ENCODE measurements around the gene MAGEL2. TPM values are rescaled to one million over a fixed set of nuclear protein-coding genes. Genes with fewer than 3 reads are reported as not detected.

MAGEL2 gene
- polyA plus RNA-seq, 1 of the 3 experiments (the other 2 are of a cell fraction): 0.03 TPM

- no peak overlapping the region for H2AFZ ChIP-seq (ENCODE audit: low read depth)
- POLR2A ChIA-PET: no interaction called here
- no peak for DNase-seq
- H3K27ac ChIP-seq (ENCODE audit: low read depth in 2 of 2, low read length in 1 of 2): no peak overlapping the region
- H3K9me3 ChIP-seq: no peaks in the 10 kb centered on the region
- CTCF ChIA-PET: no interaction called here
- H3K9ac ChIP-seq: no peak overlapping the region
- WGBS (ENCODE audit: low lambda C conversion rate): 56% methylated on average over 2 of the region's 2 CpGs
- no peaks in the 10 kb centered on the region for H3F3A ChIP-seq (replicated peaks; ENCODE audit: insufficient read depth)
- H3K79me2 ChIP-seq (ENCODE audit: insufficient read depth): no peaks in the 10 kb centered on the region
- no peaks in the 10 kb centered on the region for H3K9me2 ChIP-seq
- H3K4me2 ChIP-seq: no peak overlapping the region
- no peak overlapping the region for H3K4me3 ChIP-seq (ENCODE audit: low read depth in 2 of 2, low read length in 1 of 2)
- no peaks in the 10 kb centered on the region for H3K36me3 ChIP-seq (replicated peaks in 1 of 2; ENCODE audit: control insufficient read depth in 1 of 2, insufficient read depth in 2 of 2, low read length in 1 of 2)
- TF ChIP-seq GATA2 (CRISPR knock-in tag; IDR thresholded peaks at IDR 0.05) (no peak), RXRA (IDR thresholded peaks at IDR 0.05; ENCODE audit: borderline replicate concordance, low read depth) (no peak), POLR2AphosphoS5 (IDR thresholded peaks at IDR 0.05; ENCODE audit: low read depth, low read length) (no peak), RFX5 (IDR thresholded peaks at IDR 0.05; ENCODE audit: low read length) (no peak), TEAD4 (IDR thresholded peaks at IDR 0.05; ENCODE audit: borderline replicate concordance, insufficient read depth) (no peak), NRF1 (IDR thresholded peaks at IDR 0.05; ENCODE audit: low read depth, low read length) (no peak), TCF12 (IDR thresholded peaks at IDR 0.05) (no peak), REST (IDR thresholded peaks at IDR 0.05; ENCODE audit: low read depth, low read length) (no peak), MEF2A (IDR thresholded peaks at IDR 0.05; ENCODE audit: borderline replicate concordance, low read depth) (no peak), JUND (IDR thresholded peaks at IDR 0.05) (no peak), RCOR1 (IDR thresholded peaks at IDR 0.05; ENCODE audit: low read length) (no peak), FOSL2 (IDR thresholded peaks at IDR 0.05; ENCODE audit: borderline replicate concordance, low read depth) (no peak)
- TF ChIP-seq, protein P1, sequence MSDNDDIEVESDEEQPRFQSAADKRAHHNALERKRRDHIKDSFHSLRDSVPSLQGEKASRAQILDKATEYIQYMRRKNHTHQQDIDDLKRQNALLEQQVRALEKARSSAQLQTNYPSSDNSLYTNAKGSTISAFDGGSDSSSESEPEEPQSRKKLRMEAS (IDR thresholded peaks at IDR 0.05; ENCODE audit: low read depth): no peak
- TF ChIP-seq, protein P2, sequence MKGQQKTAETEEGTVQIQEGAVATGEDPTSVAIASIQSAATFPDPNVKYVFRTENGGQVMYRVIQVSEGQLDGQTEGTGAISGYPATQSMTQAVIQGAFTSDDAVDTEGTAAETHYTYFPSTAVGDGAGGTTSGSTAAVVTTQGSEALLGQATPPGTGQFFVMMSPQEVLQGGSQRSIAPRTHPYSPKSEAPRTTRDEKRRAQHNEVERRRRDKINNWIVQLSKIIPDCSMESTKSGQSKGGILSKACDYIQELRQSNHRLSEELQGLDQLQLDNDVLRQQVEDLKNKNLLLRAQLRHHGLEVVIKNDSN (IDR thresholded peaks at IDR 0.05; ENCODE audit: borderline replicate concordance, low read depth): no peak
- no peaks in the 10 kb centered on the region for H3K27me3 ChIP-seq (ENCODE audit: insufficient read depth)
- no peaks in the 10 kb centered on the region for H4K20me1 ChIP-seq (ENCODE audit: insufficient read depth)
- H3K4me1 ChIP-seq (ENCODE audit: control insufficient read depth in 1 of 2, insufficient read depth in 2 of 2, low read depth in 1 of 2, low read length in 1 of 2): no peaks in the 10 kb centered on the region
Measured at GRCh38 chr15:23606226-23606625, 41.4 kb downstream of the MAGEL2 start.

DNA sequence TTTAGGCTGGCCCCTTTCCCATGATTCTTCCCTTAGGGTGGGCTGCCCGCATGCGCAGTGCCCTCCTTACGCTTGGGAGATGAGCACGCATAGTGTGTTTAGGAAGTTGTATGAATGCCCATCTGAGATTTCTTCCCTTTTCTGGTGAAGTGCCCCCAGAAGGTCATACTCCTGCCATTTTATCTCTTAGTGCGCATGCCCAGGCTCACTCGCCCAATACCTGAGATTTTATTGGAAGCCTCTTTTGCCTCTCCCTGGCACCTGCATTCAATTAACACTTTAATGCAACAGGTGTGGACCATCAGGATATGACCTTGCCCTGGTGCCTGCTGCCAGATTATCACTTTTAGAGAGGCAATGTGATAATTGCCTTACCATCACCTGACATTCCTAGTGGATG is 45.5 kb downstream of the MAGEL2 start:
- no peaks in the 10 kb centered on the region for H3K9me2 ChIP-seq
- TF ChIP-seq EZH2phosphoT487 (IDR thresholded peaks at IDR 0.05; ENCODE audit: borderline replicate concordance, low read depth) (no peak), ELF1 (IDR thresholded peaks at IDR 0.05) (no peak), REST (IDR thresholded peaks at IDR 0.05; ENCODE audit: low read depth, low read length) (no peak), CHD2 (IDR thresholded peaks at IDR 0.05; ENCODE audit: low read length, partially characterized antibody) (no peak), TCF12 (IDR thresholded peaks at IDR 0.05) (no peak)
- TF ChIP-seq, protein P3, sequence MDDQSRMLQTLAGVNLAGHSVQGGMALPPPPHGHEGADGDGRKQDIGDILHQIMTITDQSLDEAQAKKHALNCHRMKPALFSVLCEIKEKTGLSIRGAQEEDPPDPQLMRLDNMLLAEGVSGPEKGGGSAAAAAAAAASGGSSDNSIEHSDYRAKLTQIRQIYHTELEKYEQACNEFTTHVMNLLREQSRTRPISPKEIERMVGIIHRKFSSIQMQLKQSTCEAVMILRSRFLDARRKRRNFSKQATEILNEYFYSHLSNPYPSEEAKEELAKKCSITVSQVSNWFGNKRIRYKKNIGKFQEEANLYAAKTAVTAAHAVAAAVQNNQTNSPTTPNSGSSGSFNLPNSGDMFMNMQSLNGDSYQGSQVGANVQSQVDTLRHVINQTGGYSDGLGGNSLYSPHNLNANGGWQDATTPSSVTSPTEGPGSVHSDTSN (IDR thresholded peaks at IDR 0.05): no peak
- DNase-seq: no peak
- no peak overlapping the region for H3K4me2 ChIP-seq
- no peaks in the 10 kb centered on the region for H3K27me3 ChIP-seq (ENCODE audit: insufficient read depth)
- no peak overlapping the region for H2AFZ ChIP-seq (ENCODE audit: low read depth)
- H3K9ac ChIP-seq: no peak overlapping the region
- ChIA-PET POLR2A (no interaction called here), CTCF (no interaction called here)
- no peak overlapping the region for H3K27ac ChIP-seq (ENCODE audit: low read depth in 2 of 2, low read length in 1 of 2)
- H3F3A ChIP-seq (replicated peaks; ENCODE audit: insufficient read depth): no peaks in the 10 kb centered on the region
- no peaks in the 10 kb centered on the region for H3K79me2 ChIP-seq (ENCODE audit: insufficient read depth)
- H3K4me3 ChIP-seq (ENCODE audit: low read depth in 2 of 2, low read length in 1 of 2): no peak overlapping the region
- no peaks in the 10 kb centered on the region for H4K20me1 ChIP-seq (ENCODE audit: insufficient read depth)
- 77% methylated on average over 6 of the region's 6 CpGs for WGBS (ENCODE audit: low lambda C conversion rate)
- H3K9me3 ChIP-seq: no peaks in the 10 kb centered on the region
- no peaks in the 10 kb centered on the region for H3K4me1 ChIP-seq (ENCODE audit: control insufficient read depth in 1 of 2, insufficient read depth in 2 of 2, low read depth in 1 of 2, low read length in 1 of 2)
- H3K36me3 ChIP-seq (replicated peaks in 1 of 2; ENCODE audit: control insufficient read depth in 1 of 2, insufficient read depth in 2 of 2, low read length in 1 of 2): no peaks in the 10 kb centered on the region
